ENCODE data around the gene DNAJC17.

The DNAJC17 gene, protein sequence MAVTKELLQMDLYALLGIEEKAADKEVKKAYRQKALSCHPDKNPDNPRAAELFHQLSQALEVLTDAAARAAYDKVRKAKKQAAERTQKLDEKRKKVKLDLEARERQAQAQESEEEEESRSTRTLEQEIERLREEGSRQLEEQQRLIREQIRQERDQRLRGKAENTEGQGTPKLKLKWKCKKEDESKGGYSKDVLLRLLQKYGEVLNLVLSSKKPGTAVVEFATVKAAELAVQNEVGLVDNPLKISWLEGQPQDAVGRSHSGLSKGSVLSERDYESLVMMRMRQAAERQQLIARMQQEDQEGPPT

DNA sequence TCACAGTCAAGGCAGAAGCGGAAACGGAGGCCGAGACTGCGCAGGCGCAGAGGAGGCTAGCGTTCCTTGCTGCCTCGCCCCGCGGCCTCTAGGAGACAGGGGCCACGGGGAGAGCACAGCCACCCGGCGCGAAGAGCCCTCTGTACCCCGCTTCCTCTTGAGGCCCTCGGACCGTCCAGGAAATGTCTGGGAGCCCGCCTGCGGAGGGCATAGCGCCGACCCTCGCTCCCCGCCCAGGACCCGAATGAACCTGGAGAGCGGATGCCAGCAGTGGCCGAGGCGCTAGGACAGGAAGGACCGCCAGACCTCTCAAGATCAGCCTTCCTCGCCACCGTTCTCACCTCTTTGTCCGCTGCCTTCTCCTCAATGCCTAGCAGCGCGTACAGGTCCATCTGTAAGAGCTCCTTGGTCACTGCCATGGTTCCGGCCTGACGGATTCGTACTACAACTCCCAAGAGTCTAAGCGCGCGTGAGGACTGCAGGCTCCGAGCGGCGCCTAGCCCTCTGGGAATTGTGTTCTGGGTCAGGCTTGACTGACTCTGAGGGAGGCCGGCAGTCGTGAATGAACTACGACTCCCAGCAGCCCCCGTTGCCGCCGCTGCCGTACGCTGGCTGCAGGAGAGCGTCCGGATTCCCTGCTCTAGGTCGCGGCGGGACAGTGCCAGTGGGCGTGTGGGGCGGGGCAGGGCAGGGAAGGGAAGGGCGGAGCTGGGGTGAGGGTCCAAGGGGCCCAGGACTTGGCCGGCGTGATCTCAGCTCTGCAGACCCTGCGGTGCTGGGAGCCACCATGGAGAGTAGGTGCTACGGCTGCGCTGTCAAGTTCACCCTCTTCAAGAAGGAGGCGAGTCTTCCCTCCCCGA is at the start of gene DNAJC17, which contains the start of gene ZFYVE19:
Gene DNAJC17, minus strand, starts transcription at position 446 of the 860 bp plus-strand sequence. Its CDS starts 27 bp downstream, at position 419.
Gene ZFYVE19, plus strand, starts transcription at position 62 of the 860 bp plus-strand sequence. Its CDS starts 501 bp downstream, at position 563.
- peak; percentile 90 to 96 for DNase-seq (ENCODE audit: low read depth in 2 of 2)

DNA sequence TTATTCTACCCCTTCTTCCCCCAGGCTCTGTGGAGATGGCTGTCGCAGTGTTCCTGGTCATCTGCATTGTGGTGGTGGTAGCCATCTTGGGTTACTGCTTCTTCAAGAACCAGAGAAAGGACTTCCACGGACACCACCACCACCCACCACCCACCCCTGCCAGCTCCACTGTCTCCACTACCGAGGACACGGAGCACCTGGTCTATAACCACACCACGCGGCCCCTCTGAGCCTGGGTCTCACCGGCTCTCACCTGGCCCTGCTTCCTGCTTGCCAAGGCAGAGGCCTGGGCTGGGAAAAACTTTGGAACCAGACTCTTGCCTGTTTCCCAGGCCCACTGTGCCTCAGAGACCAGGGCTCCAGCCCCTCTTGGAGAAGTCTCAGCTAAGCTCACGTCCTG is 49.5 kb upstream of the DNAJC17 start:
- DNase-seq (ENCODE audit: low read depth in 2 of 2) = no peak

DNA sequence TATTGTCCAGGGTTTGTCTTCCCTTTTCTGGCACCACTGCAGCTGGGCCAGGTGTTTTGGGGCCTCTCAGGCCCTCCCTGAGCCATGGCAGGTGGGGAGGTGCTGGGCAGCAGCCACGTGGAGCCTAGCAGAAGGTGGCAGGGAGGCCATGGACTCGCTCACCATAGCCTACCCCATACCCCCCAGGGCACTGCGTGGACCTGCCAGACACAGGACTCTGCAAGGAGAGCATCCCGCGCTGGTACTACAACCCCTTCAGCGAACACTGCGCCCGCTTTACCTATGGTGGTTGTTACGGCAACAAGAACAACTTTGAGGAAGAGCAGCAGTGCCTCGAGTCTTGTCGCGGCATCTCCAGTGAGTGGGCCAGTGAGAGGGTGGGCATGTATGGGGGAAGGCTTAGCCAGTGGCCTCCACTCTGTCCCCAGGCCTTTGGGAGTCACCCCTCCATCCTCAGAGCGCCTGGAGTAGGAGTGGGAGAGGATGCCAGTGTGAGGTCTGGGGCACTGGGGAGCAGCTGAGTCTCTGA is 48.5 kb upstream of the DNAJC17 start:
- DNase-seq (ENCODE audit: low read depth in 2 of 2) = no peak

DNA sequence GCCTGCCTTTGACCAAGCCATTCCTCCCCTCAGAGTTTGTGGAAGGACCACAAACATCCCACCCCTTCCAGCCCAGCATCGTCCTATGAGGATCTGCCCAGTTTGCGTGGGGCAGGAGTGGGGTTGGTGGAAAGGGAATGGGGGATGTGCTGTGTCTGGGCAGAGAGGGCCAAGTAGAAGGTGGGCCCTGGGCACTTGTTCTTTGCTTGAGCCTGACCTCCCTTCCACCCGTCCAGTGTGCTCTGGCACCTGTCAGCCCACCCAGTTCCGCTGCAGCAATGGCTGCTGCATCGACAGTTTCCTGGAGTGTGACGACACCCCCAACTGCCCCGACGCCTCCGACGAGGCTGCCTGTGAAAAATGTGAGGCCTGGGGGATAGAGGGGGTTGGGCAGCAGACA is 46.9 kb upstream of the DNAJC17 start:
- no peak for DNase-seq (ENCODE audit: low read depth in 2 of 2)

DNA sequence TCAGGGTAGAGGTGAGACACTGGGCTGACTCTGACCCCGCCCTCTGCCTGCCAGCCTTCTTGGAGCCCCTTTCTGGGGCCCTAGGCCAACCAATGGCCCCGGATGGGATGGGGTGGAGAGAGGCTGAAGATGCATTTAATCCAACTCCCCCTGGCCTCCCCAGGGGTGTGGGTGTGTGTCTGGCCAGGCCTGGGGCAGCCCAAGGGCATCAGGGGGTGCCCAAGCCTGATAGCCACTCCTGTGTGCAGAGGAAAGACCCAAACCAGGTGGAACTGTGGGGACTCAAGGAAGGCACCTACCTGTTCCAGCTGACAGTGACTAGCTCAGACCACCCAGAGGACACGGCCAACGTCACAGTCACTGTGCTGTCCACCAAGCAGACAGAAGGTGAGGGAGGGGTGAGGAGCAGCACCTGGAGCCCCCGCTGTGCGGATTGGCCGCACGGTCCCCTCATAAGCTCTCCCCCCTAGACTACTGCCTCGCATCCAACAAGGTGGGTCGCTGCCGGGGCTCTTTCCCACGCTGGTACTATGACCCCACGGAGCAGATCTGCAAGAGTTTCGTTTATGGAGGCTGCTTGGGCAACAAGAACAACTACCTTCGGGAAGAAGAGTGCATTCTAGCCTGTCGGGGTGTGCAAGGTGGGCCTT is 46.1 kb upstream of the DNAJC17 start:
- no peak for DNase-seq (ENCODE audit: low read depth in 2 of 2)

DNA sequence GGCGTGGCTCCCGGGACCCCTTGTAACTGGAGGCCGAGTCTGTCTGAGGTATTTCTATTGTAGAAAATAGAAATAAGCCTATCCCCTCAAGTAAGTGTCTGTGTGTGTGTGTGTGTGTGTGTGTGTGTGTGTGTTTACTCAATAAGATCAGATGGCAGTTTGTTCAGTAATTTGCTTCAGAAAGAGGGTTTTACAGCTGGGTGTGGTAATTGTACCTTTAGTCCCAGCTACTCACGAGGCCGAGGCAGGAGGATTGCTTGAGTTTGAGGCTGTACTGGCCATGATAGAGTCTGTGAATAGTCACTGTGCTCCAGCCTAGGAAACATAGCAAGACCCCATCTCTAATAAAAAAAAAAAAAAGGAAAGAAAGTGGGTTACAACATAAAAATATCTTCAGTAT is 45.3 kb upstream of the DNAJC17 start:
- no peak for DNase-seq (ENCODE audit: low read depth in 2 of 2)

DNA sequence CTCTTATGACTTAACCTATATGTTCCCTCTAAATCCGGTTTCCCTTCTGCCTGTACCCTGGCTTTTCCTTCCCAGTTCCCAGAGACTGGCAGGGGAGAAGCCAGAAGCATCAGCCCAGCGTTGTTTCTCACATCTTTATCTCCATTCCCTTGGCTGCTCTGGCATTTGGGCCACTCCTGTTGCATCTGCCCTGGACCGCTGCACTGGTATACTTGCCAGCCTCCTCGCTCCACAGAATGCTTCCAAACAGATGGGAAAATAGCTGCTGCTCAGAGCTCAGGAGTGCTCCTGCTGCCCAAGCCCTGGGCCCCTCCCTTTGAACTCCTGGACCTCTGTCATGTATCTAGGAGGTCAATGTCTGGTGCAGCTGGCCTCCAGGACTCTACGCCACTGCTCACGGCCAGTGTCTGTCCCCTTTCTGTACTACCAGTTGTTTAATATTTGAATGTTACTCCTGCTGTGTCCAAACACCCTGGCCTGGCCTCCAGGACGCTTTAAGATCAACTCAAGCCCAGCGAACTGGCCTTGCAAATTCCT is 43.4 kb upstream of the DNAJC17 start:
- DNase-seq (ENCODE audit: low read depth in 2 of 2) = no peak

DNA sequence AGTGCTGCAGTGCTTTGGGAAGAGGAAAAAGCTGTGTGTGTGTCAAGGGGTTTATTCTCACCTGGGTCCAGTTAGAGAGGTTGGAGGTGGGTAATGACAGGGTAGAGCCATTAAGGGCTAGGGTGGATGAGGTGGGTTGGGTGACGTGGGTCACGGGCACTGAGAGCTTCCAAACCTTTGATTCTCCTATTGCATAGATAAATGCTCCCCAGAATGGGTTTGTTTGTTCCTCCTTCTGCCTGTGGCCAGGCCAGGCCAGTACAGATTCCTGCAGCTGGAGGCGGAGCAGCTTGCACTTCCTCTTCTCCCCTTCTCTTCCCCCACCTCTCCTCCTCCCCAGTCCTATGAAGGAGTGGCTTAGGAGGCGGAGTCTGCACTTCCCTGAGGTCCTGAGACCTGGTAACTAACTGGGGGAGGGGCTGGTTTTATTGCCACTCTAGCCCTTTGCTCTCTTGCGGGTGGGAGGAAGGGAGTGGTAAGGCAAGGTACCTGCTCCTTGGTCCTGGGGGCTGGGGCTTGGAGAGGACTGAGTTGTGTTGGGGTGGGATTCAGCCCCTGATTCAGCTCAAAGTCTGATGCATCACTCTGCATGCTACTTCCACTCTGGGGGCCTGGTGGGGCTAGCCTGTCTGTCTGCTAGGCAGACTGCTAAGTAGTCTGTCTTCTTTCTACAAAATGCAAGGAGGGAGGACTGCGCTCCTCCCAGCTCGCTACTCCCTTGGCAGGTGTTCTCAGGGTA is 40.1 kb upstream of the DNAJC17 start:
- DNase-seq (ENCODE audit: low read depth in 2 of 2) = no peak

DNA sequence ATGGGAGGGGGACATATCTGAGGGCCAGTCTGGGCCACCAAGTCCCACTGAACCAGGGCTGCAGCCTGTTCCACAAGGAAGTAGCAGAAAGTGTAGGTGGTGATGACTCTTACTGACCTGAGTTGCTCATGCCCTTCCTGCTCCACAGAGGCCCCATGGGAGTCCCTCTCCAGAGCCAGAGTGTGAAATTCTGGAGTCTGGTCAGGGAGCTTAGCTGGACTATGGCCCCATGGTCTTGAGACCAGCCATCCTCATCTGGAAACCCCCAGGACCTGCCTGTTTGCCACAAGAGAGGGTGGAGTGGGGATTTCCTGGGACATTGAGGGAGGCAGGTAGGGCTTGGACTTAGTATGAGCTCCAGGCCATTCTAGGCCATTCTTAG is 39.6 kb upstream of the DNAJC17 start:
- DNase-seq (ENCODE audit: low read depth in 2 of 2) = no peak

DNA sequence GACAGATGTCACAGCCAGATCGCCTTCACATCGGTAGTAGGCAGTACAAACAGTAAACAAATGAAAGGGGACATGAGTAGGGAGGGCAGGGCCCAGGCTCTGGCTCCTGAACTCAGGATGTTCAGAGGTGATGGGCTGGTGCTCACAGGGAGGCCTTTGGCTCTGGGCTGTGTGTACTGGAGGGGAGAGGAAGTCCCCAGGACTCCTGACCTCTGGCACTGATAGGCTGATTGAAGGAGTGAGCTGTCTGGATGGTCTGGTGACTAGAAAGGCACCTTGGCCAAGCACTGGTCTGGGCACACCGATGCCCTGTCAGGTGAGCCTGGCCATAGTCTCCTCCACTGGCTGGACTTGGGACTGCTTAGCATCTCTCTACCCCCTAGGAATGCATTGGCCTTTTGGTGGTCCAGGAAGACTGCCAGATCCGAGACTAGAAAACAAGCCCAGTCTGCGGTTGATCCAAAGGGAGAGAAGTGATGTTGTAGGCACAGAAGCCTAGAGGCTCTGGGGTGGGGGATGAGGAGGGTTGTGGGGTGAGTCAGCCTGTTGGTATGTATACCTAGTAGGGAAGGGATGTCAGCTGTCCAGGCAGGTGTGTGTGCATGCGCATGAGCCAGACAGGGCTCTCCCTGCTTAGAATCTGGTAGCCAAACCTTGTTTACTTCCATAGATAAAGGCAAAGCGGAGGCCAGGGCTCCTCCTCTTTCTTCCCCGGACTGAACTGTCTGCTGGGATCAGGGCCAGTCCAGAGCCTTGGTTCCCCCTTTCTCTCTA is 38.4 kb upstream of the DNAJC17 start:
- DNase-seq (ENCODE audit: low read depth in 2 of 2) = no peak

DNA sequence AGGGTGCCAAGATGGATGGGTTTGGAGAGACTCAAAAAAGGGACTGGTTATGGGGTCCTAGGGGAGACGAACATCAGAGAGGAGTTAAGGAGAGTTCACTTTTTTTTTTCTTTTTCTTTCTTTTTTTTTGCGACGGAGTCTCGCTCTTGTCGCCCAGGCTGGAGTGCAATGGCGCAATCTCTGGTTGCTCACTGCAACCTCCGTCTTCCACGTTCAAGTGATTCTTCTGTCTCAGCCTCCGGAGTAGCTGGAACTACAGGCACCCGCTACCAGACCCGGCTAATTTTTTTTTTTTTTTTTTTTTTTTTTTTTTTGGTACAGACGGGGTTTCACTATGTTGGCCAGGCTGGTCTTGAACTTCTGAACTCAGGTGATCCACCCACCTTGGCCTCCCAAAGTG is 37.8 kb upstream of the DNAJC17 start:
- no peak for DNase-seq (ENCODE audit: low read depth in 2 of 2)

DNA sequence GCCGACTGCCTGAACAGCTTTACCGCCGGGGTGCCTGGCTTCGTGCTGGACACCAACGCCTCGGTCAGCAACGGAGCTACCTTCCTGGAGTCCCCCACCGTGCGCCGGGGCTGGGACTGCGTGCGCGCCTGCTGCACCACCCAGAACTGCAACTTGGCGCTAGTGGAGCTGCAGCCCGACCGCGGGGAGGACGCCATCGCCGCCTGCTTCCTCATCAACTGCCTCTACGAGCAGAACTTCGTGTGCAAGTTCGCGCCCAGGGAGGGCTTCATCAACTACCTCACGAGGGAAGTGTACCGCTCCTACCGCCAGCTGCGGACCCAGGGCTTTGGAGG is 37.4 kb upstream of the DNAJC17 start:
- DNase-seq (ENCODE audit: low read depth in 2 of 2) = peak in 1 of 2 donors; percentile 17

DNA sequence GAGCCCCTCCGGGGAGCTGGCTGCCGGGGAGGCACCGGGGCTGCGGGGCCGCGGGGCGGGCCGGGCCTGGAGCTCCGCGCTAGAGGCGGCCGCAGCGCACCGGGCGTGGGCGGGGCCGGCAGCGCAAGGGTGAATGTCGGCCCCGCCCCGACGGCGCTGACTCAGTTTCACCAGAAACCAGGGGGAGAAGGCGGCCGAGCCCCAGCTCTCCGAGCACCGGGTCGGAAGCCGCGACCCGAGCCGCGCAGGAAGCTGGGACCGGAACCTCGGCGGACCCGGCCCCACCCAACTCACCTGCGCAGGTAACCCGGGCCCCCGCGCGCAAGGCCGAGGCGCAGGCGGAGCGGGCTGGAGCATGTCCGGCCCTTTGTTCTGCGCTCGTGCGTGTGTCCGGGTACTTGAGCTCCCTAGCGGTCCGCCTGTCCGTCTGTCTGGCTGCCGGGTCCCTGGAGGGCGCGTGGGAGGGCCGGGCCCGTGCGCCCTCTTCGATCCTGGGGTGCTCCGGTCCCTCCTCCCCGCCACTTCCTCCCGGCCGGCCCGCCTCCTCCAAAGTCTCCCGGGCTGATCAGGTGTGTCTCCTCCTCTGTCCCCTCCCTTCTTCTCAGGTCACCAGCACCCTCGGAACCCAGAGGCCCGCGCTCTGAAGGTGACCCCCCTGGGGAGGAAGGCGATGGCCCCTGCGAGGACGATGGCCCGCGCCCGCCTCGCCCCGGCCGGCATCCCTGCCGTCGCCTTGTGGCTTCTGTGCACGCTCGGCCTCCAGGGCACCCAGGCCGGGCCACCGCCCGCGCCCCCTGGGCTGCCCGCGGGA is 36.8 kb upstream of the DNAJC17 start, which contains the start of gene SPINT1:
Gene SPINT1, plus strand, starts transcription at position 164 of the 811 bp plus-strand sequence. Its CDS starts 507 bp downstream, at position 671.
- peak; percentile 62 to 78 for DNase-seq (ENCODE audit: low read depth in 2 of 2)

DNA sequence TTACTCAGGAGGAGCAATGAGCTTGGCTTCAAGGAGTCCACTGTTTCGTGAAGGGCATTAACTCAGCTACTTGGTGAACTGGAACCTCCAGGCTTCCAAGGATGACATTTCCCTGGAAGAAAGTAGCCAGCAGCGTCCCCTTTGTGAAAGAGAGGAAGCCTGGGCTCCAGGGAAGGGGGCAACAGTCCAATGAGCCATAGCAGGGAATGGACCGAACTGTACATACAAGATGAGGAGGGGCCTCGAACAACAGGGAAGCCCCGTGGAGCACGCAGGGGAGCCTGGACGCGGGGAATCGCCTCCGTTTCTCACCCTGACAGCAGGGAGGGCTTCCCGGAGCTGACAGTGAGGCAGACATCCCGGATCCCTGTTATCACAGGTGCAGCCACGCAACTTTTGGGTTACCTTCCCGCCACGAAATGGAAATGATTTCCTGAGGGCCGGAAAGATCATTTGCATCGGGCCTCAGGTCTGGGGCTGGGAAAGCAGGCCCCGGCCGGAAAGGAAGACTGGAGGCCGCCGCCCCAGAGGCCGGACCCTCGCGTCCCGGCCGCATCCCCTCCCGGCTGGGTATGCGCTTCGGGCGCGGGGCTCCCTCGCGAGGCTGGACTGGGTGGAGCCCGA is 36.1 kb upstream of the DNAJC17 start:
- DNase-seq (ENCODE audit: low read depth in 2 of 2) = no peak

DNA sequence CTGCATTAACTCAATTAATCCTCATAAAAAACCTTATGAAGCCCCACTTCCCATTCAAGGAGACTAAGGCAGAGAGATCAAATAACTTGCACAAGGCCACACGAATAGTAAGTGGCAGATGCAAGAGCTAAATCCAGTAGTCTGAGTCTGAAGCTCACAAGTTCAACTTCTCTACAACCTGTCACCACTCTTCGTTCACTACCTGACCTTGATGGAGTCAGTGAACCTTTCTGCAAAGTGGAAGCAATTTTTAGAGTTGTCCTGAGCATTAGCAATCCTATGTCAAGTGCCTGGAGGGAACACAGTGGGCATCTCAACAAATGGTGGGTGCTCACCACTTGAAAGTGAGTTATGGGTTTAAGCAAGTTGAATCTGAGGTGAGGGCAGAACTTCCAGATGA is 34.5 kb upstream of the DNAJC17 start:
- DNase-seq (ENCODE audit: low read depth in 2 of 2) = no peak

DNA sequence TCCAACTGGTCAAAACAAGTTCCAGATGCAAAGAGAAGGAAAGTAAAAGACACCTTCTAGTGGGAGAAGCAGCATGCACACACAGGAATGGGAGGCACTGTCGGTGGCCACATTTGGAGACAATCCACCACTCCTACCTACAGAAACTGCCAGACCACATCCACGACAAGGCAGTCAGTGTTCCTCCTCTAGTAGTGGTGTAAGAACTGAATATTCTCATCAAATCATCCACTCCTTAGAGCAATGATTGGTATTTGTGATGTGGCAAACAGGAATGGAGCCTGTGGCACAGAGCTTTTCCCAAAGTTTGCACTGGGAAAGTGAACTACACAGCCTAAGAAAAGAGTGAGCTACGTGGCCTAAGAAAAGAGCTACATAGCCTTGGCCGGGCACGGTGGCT is 31.5 kb upstream of the DNAJC17 start:
- DNase-seq (ENCODE audit: low read depth in 2 of 2) = no peak

DNA sequence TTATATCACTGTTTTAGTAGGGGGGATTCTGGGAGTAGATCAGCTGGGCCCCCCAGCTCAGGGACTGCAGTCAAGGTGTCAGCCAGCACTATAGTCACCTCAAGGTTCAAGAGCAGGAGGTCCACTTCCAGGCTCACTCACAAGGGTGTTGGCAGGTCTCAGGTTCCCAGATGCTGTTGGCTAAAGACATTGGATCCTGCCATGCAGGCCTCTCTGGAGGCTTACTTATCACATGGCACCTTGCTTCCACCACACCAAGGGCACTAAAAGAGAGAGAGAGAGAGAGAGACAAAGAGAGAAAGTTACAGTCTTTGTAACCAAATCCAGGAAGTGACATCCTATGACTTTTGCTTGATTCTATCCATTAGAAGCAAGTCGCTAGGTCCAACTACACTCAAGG is 28.7 kb upstream of the DNAJC17 start:
- DNase-seq (ENCODE audit: low read depth in 2 of 2) = no peak

DNA sequence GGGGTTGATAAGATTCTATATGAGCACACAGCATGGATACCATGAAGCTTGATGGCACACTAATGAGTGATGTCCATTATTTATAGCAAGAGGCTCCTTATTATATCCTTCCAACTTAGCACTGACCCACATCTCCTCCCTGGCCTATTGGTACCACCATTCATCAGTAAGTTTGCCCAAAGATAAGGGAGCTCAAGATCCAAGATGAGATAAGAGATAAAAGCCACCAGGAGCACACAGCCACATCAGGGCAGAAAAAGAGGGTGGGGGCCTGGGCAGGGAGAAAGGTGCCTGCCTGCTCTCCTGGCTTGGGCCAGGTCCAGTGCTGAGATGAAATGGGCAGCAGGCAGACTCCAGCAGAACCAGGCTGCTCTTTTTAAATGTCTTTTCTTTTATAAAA is 25.6 kb upstream of the DNAJC17 start:
- DNase-seq (ENCODE audit: low read depth in 2 of 2) = no peak

DNA sequence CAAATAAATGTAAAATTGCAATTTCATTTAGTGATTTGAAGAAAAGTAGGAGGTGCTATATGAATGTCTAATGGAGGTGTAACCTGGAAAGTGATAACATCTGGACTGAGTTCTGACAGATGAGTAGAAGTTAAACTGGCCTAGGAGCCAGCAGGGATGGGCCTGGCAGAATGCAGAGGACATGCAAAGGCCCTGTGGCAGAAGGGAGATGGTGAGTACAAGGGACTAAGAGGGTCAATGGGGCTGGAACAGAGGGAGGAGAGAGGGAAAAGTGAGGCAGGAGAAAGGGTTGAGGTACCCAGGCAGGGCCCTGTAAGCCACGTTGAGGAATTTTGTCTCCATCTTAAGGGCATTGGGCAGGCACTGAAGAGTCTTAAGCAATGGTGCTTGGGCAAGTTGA is 24.6 kb upstream of the DNAJC17 start:
- DNase-seq (ENCODE audit: low read depth in 2 of 2) = no peak
